Stimulated activated CD4-positive, alpha-beta T cell treated with anti-CD3 and anti-CD28 coated beads, Interleukin-15, amount 100 ng/mL, for 24 hours (primary cell): ENCODE data around the gene COMT.

ENCODE experiments used
- DNase-seq: peaks from one replicate; pipeline ENCODE4 v3.0.0-alpha.2; 2020

COMT gene

DNA sequence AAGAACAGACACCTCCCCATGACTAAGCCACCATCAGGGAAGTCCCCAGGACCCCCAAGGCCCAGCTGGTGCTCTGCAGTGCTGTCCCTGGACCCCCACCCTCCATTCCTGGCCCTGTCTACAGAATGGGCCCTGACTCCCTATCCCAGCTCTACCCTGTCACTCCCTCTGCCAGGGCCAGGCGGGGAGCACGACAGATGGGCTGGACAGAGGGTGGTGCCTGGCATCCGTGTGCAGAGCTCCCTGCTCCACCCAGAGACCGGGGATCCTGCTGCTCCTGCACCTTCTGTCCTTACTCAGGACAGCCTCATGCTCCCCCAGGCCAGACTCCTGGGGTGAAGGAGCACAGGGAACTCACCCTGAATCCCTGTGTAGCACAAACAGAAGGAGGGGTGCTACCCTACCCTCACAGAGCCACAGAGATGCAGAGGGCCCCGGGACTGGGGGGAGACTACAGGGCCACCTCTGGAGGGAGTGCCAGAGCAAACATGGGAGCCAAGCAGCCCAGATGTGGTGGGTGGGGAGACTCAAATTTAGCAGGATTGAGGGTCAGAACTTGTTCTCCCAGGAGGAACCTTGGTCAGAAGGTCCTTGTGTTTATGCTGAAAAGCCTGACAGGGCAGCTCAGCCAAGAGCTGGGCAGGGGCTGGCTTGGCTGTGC, 73.1 kb downstream of the COMT start:
- DNase-seq, result no peak

DNA sequence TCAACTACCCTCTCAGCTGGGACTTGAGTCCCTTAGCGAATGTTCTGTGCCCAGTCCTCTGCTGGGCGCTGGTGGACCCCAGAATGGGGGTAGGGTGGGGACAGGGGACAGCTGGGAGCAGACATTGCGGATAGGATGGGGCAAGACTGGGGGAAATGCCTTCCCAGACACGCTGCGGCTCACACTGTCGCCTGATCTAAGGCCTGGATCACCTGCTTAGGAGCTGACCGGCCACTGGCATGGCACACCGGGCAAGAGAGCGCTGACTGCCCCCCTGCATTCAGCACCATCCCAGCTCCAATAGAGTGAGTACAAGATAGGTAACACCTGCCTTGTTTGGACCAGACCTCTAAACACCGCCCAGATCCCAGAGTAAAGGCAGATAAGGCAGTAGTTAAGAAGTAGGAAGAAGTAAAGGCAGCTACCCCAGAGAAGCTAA, 73.6 kb downstream of the COMT start:
- no peak for DNase-seq

- peak; percentile 57 for DNase-seq
These were observed 74.6 kb downstream of the COMT start for GRCh38 chr22:20015971-20016733.

DNA sequence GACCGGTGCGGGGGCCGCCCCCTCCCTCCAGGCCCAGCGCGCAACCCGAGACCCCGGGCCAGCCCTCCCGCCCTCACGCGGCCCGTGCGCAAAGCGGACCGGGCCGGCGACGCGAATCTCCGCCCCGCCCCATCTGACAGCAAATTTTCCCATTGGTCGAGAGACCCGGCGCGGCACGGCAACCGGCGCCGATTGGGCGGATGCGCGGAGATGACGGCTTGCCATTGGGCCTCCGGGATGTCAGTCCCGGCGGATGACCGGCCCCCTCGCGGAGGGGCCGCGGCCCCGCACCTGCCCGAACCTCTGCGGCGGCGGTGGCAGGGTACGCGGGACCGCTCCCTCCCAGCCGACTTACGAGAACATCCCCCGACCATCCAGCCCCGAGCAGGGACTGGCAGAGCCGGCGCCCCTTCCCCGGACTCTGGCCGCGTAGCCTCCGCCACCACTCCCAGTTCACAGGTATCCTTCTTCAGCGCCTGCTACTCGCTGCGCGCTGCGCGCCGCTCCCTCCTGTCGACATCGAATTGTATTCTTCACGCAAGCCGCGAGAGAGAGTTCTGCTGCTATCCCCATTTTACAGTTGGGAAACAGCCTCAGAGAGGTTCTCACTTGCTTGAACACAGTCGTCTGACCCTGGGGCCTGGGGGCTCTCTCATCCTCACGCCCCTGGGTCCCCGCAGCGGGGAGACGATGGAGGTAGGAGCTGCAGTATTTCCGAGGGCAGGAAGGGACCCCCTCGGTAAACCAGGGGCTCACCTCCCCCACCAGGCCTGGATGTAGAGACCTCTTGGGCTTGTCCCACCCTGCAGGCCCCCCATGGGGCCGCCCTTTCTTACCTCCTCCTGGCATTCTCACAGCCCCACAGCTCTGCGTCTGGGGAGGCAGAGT, 75.4 kb downstream of the COMT start, which contains the start of gene ARVCF:
Gene ARVCF, minus strand, starts transcription at position 90 of the 888 bp plus-strand sequence. CDS start 26,029 bp downstream, outside the sequence.
- peak; percentile 94 for DNase-seq

DNA sequence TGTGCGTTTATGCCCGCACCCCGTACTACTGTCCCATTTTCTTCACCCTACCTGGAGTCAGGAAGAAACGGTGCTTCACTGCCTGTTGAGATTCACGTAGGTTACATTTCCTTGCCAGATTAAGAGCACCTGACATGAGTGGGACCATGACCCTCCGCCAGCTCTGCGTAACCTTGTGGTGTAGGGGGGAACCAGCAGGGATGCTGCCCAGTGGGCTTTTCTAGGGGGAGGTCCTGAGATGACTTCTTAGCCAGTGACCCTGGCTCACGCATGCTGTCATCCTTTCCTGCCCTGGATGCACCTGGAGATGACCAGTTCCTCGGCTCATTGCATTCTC, 76.0 kb downstream of the COMT start:
- DNase-seq, result no peak

- DNase-seq, result no peak
These were observed 76.4 kb downstream of the COMT start for GRCh38 chr22:20018001-20018400.
